Measurements from ENCODE around the gene DEFB108B. TPM values are rescaled to one million over a fixed set of nuclear protein-coding genes. Genes with fewer than 3 reads are reported as not detected.
"Not testable (repeated sequence)": the region's sequence is repeated elsewhere in the genome, so short reads cannot be mapped to it uniquely, and the experiment has no call there.

DEFB108B gene
- total RNA-seq, 1 donor from 2014 or later, result not detected

GRCh38 chr11:71885806-71886205 lies 52.8 kb downstream of the DEFB108B start:
- intact Hi-C loops (cut with DNase I); ATAC-seq; DNase-seq (ENCODE audit: missing footprints): not testable (repeated sequence)

Other genes starting within 250 kb of the DEFB108B start
- not detected for gene DEFB131B, start 45.3 kb downstream of the DEFB108B start, total RNA-seq
- gene XNDC1N, start 95.4 kb downstream of the DEFB108B start, total RNA-seq, result 3.2 TPM
- gene RNF121, start 95.8 kb downstream of the DEFB108B start, total RNA-seq, result 23.0 TPM
- 5.1 TPM for gene IL18BP, start 165.7 kb downstream of the DEFB108B start, total RNA-seq
- gene NUMA1, start 247.3 kb downstream of the DEFB108B start, total RNA-seq, result 81.3 TPM
- gene LRRC51, start 247.7 kb downstream of the DEFB108B start, total RNA-seq, result 3.7 TPM